A549 treated with AZD9567 at 1 μM for 4 hours (cell line): Measurements from ENCODE around the gene LEPR. TPM values are rescaled to one million over a fixed set of nuclear protein-coding genes. Genes with fewer than 3 reads are reported as not detected.

ENCODE experiments used
- total RNA-seq: library from RNA; stranded (reverse); fragments of 200-300 nt; extraction: Qiagen RNA extraction; gene quantifications from 5 replicates; pipeline ENCODE4 v1.2.3, GENCODE V29; 2022; ENCODE audit not compliant: insufficient read depth

The LEPR gene
- 2.1 to 3.9 TPM (median 3.3 TPM) in 5 replicates for total RNA-seq

GRCh38 chr1:65420590-65421350 lies at the start of gene LEPR, which contains the start of gene LEPROT:
Gene LEPR, plus strand, starts transcription at chr1:65420668. Its CDS starts 144,898 bp downstream, at chr1:65565566.
Gene LEPROT, plus strand, starts transcription at chr1:65420668. Its CDS starts 57 bp downstream, at chr1:65420725.

Other genes with a start within 250 kb of the LEPR start
- gene DNAJC6, start 111.1 kb upstream of the LEPR start, total RNA-seq, result 6.1 to 8.5 TPM (median 7.2 TPM) in 5 replicates
- gene LEPROT, start within 50 bp of the LEPR start, total RNA-seq, result 35.1 to 41.9 TPM (median 37.3 TPM) in 5 replicates